Uterus (tissue), 4 donors: ENCODE data around the gene CDH13. TPM values are rescaled to one million over a fixed set of nuclear protein-coding genes. Genes with fewer than 3 reads are reported as not detected.

Experiments
- DNase-seq, 2 donors: peaks; one replicate each; pipeline ENCODE4 v3.0.0-alpha.2; 2019 to 2020
- H3K27ac ChIP-seq, 2 donors: fragments of 200-600 bp; sonication (generic); 1 replicate in 1 of 2; 2 replicates in 1 of 2; pipeline ENCODE4 v1.5.1; 2016 to 2018
- H3K27me3 ChIP-seq, 2 donors: fragments of 200-600 bp; sonication (generic); one replicate each; pipeline ENCODE4 v1.5.1; 2018 to 2019; ENCODE audit warnings: control low read depth in 1 of 2
- H3K36me3 ChIP-seq, 2 donors: fragments of 200-600 bp; sonication (generic); one replicate each; pipeline ENCODE4 v1.5.1; 2019; ENCODE audit warnings: control low read depth in 1 of 2
- H3K4me1 ChIP-seq, 2 donors: fragments of 200-600 bp; sonication (generic); one replicate each; pipeline ENCODE4 v1.5.1; 2018 to 2019; ENCODE audit warnings: control low read depth in 1 of 2
- H3K4me3 ChIP-seq, 2 donors: fragments of 200-600 bp; sonication (generic); 1 replicate in 1 of 2; 2 replicates in 1 of 2; pipeline ENCODE4 v1.5.1; 2018 to 2019; ENCODE audit warnings: mild to moderate bottlenecking in 1 of 2
- H3K9me3 ChIP-seq, 2 donors: fragments of 200-600 bp; sonication (generic); one replicate each; pipeline ENCODE4 v1.5.1; 2019; ENCODE audit warnings: control low read depth in 1 of 2
- POLR2A ChIP-seq, 2 donors: fragments of 450-650 bp; IDR thresholded peaks; one replicate each; pipeline ENCODE4 v1.6.1; 2016; ENCODE audit warnings: antibody characterized with exemption in 2 of 2, mild to moderate bottlenecking in 1 of 2, moderate library complexity in 1 of 2
- intact Hi-C: fragments of 100-400 bp; cut with DNase I; formaldehyde crosslinking; loops from one replicate; pipeline ENCODE4 v1.15.1; 2023; ENCODE audit warnings: low total_unique reads
- total RNA-seq, 4 donors: library from RNA; depleted of rRNA in 3 of 4; stranded (reverse); fragments of >200 nt in 3 of 4; gene quantifications; one replicate each; pipeline versions ENCODE4 v1.1.0 to v1.2.4, GENCODE V29; 2014 to 2023
- TF ChIP-seq, protein P1 (sequence below), 4 experiments: fragments of 200-600 bp in 2 of 4; fragments of 450-650 bp in 2 of 4; sonication (generic) in 2 of 4; IDR thresholded peaks; one replicate each; pipeline ENCODE4 v1.5.1; 2016 to 2019; ENCODE audit warnings: antibody characterized with exemption in 4 of 4, mild to moderate bottlenecking in 2 of 4, moderate library complexity in 1 of 4
- donor health status: DM: yes; HTN: yes; CAD: no.

CDH13 gene
- total RNA-seq, 4 donors from 2014 or later = 49.1 to 99.4 (median 82.7) TPM

GRCh38 chr16:82612263-82612662, 14.5 kb upstream of the CDH13 start:
- DNase-seq = no peak
- Histone ChIP-seq H3K4me3 (no peak overlapping the region), H3K9me3 (no peaks in the 10 kb centered on the region), H3K36me3 (no peaks in the 10 kb centered on the region), H3K4me1 (no peaks in the 10 kb centered on the region), H3K27ac (no peak overlapping the region), H3K27me3 (no peaks in the 10 kb centered on the region)
- TF ChIP-seq, protein P1, sequence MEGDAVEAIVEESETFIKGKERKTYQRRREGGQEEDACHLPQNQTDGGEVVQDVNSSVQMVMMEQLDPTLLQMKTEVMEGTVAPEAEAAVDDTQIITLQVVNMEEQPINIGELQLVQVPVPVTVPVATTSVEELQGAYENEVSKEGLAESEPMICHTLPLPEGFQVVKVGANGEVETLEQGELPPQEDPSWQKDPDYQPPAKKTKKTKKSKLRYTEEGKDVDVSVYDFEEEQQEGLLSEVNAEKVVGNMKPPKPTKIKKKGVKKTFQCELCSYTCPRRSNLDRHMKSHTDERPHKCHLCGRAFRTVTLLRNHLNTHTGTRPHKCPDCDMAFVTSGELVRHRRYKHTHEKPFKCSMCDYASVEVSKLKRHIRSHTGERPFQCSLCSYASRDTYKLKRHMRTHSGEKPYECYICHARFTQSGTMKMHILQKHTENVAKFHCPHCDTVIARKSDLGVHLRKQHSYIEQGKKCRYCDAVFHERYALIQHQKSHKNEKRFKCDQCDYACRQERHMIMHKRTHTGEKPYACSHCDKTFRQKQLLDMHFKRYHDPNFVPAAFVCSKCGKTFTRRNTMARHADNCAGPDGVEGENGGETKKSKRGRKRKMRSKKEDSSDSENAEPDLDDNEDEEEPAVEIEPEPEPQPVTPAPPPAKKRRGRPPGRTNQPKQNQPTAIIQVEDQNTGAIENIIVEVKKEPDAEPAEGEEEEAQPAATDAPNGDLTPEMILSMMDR (IDR thresholded peaks at IDR 0.05) = no peak
- no peak for TF ChIP-seq POLR2A (IDR thresholded peaks at IDR 0.05)
- intact Hi-C loops = no loop called here

DNA sequence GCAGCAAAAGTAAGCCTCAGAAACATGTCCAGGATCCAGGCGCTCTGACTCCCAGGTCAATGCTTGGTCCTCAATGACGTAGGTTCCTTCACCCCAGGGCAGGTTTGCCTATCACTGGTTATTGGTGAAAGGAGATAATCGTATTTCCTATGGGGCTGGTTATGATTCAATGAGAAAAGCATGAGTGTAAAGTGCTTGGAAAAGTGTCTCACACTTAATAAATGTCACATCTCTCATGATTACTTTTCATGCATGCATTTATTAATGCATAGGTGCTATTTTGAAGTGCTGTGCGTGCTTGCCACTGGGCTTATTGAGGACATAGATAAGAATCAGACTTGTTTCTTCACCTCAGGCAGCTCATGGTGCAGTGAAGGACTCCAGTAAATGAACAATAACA, 10.4 kb upstream of the CDH13 start:
- no peak overlapping the region for H3K27ac ChIP-seq
- no peaks in the 10 kb centered on the region for H3K27me3 ChIP-seq
- no peak overlapping the region for H3K4me3 ChIP-seq
- H3K9me3 ChIP-seq = no peaks in the 10 kb centered on the region
- TF ChIP-seq POLR2A (IDR thresholded peaks at IDR 0.05) = no peak
- TF ChIP-seq, protein P1 (IDR thresholded peaks at IDR 0.05) = no peak
- H3K4me1 ChIP-seq = no peaks in the 10 kb centered on the region
- H3K36me3 ChIP-seq = no peaks in the 10 kb centered on the region
- intact Hi-C loops = no loop called here
- no peak for DNase-seq

GRCh38 chr16:82621781-82622180, 5.0 kb upstream of the CDH13 start:
- intact Hi-C loops = no loop called here
- no peak overlapping the region for H3K27ac ChIP-seq
- no peaks in the 10 kb centered on the region for H3K4me1 ChIP-seq
- no peaks in the 10 kb centered on the region for H3K9me3 ChIP-seq
- no peaks in the 10 kb centered on the region for H3K27me3 ChIP-seq
- no peak for DNase-seq
- no peaks in the 10 kb centered on the region for H3K36me3 ChIP-seq
- no peak for TF ChIP-seq POLR2A (IDR thresholded peaks at IDR 0.05)
- TF ChIP-seq, protein P1 (IDR thresholded peaks at IDR 0.05) = no peak
- H3K4me3 ChIP-seq = no peak overlapping the region

DNA sequence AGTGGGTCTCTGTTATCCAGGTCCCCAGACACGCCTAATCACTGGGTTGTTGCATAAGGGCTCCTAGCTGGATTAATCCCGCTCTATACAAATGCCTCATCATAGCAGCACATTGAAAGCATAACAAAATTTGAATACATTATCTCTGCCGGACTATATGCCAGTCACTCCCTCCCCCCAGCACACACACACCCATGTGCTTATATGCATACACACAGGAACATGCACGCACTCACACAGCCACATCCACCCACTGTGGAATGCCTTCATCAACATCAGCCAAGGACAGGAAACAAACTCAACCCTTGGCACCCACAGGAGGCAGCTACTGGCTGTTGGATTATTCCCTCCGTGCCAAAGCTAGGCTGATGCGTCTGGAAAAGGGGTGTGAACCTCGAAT, 3.5 kb upstream of the CDH13 start:
- H3K27me3 ChIP-seq = no peaks in the 10 kb centered on the region
- peaks cover 0 to 4% of the 10 kb centered on the region in 2 donors for H3K4me1 ChIP-seq
- TF ChIP-seq POLR2A (IDR thresholded peaks at IDR 0.05) = no peak
- TF ChIP-seq, protein P1 (IDR thresholded peaks at IDR 0.05) = no peak
- H3K27ac ChIP-seq = no peak overlapping the region
- H3K36me3 ChIP-seq = no peaks in the 10 kb centered on the region
- no peak for DNase-seq
- intact Hi-C loops = no loop called here
- H3K9me3 ChIP-seq = no peaks in the 10 kb centered on the region
- no peak overlapping the region for H3K4me3 ChIP-seq

DNA sequence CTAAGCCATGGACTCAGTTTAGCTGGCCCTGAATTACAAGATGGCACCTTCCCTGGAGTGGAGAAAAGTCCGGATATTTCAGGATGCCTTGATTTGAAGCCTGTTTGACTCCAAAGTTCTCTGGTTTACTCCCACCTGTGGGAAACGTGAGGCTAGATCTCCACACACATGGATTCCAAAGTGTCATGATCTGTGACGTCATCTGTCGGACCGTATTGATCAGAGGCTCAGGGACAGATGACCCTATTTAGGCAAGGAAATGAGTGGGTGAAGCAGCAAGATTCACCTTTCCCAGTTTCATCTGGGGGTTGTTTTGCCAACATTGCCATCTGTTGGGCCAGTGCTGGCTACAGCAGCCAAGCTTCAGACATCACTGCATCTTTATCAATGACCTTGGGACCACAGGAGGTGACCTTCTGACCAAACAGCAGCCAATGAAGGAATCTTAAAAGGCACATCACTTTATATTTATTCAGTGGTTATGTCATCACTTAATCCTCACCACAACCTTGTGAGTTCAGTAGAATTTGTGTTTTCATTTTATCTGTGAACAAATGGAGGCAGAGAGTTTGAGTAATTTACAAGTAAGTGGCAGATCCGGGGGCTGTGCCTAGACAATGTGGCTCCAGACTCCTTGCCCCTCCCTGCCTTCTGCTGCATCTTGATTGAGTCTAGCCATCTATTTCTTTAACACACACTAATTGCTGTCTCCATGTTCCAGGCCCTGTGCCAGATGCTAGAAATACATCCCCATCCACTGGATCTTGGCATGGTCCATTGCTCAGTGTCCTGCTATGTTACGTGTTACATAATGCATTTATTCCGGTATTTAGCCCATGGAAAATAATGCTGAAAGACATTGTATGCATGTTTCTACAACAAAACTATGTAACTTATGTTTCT, 1.5 kb upstream of the CDH13 start:
- intact Hi-C loops = no loop called here
- H3K27me3 ChIP-seq = no peaks in the 10 kb centered on the region
- no peak overlapping the region for H3K27ac ChIP-seq
- H3K9me3 ChIP-seq = no peaks in the 10 kb centered on the region
- H3K4me1 ChIP-seq = peaks cover 7 to 15% of the 10 kb centered on the region in 2 donors
- no peak overlapping the region for H3K4me3 ChIP-seq
- no peaks in the 10 kb centered on the region for H3K36me3 ChIP-seq
- TF ChIP-seq, protein P1 (IDR thresholded peaks at IDR 0.05) = no peak
- TF ChIP-seq POLR2A (IDR thresholded peaks at IDR 0.05) = no peak
- no peak for DNase-seq
